ENCODE measurements around the gene MOV10. TPM values are rescaled to one million over a fixed set of nuclear protein-coding genes. Genes with fewer than 3 reads are reported as not detected.
A peak's percentile ranks its signal among the peaks of the same experiment; 100 is the strongest.

The MOV10 gene
- total and polyA plus RNA-seq, 5 donors, result 14.1 to 20.3 (median 18.4) TPM

DNA sequence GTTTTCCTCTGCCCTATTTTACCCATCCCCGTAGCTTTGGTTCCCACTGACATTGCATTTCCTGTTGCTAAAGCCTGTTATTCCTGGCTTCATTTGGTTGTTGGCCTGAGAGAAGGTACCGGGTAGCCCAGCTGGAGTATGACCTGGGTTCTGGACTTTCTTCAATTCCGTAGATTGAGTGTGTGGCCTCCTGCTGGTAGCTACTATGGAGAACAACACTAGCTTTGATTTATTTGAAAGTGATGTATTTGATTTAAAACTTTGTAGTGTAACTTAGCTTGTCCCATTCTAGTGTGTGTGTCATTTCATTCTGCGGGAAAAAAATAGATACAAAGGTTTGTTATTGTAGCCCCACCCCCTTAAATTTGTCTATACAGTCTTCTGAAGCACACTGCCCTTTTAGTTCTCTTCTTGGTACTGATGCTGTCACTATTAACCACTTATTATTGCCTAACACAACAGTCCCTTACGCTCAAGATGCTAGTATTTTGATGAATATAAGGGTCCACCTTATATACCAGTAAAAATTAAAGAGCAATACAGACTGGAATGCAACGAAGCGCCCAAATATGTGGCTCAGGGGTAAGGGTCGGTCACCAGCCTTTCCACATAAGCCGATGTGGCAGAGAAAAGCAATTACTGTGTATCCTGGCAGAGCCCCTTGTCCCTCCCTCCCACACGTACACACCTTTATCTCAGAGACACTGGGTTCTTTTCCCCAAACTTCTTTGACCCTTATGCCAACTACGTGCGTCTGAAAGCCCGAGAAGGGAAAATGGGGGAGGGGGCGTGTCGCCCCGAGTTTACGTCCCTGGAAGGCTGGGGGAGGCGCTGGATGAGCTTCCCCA is 643 bp upstream of the MOV10 start:
- Histone ChIP-seq H3K9me3 (ENCODE audit: control insufficient read depth, low read length) (no peaks in the 10 kb centered on the region), H3K4me3 (ENCODE audit: low read length) (peak overlapping the region; percentile 95), H3K27me3 (ENCODE audit: control insufficient read depth, insufficient read depth) (no peaks in the 10 kb centered on the region), H3K27ac (ENCODE audit: low read length) (peak overlapping the region; percentile 71), H3K4me1 (ENCODE audit: control insufficient read depth, insufficient read depth, low read length) (no peaks in the 10 kb centered on the region)
- WGBS, result 4% methylated on average over 18 of the region's 18 CpGs
- ATAC-seq (peak; percentile 58 to 71), DNase-seq (no peak)
- intact Hi-C loops (cut with DNase I), result loop anchor here in 2 of 4 donors (5.0 to 10.0 kb wide), 2 partner anchors 33 to 49 kb away; partner anchors contain the start of gene RHOC (in 1 of the 2)

DNA sequence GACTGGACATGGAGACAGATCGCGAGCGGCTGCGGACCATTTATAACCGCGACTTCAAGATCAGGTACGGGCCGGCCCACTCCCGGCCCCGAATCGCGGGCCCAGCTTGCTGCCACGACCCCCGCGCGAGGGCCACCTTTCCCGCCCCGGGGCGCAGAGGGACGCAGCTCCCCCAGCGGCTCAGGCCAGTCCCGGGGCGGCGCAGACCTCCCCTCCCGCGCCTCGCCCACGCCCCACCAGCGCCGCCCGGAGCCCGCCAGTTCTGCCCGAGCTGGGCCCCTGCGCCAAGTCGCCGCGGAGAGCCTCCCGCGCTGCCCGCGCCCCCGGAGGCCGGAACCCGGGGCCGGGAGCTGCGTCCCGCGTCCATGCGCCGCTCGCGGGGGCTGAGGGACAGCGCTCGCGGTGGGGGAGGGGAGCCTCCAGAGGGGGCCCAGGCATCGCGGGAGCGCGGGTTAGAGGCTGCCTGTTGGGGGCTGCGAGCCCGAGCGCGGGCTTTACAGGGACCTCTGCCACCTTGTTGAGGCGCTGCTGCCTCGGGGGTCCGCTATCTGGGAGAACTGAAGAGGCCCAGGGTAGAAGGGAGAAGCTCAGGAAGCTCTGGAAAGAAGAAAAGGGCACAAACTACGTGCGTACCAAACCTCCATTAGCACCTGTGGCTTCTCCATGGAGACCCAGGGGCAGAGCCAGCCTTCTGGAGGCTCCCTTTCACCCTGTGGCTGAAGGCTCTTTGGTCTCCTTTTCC is 698 bp downstream of the MOV10 start:
- Histone ChIP-seq H3K27ac (ENCODE audit: low read length) (peak overlapping the region; percentile 71), H3K4me1 (ENCODE audit: control insufficient read depth, insufficient read depth, low read length) (no peaks in the 10 kb centered on the region), H3K4me3 (ENCODE audit: low read length) (peak overlapping the region; percentile 95), H3K27me3 (ENCODE audit: control insufficient read depth, insufficient read depth) (no peaks in the 10 kb centered on the region), H3K9me3 (ENCODE audit: control insufficient read depth, low read length) (no peaks in the 10 kb centered on the region)
- ATAC-seq, result peak; percentile 78 to 81
- intact Hi-C loops (cut with DNase I), result loop anchor here in 2 of 4 donors (5.0 to 10.0 kb wide), 2 partner anchors 32 to 50 kb away; partner anchors contain the start of gene RHOC (in 1 of the 2)
- under 1% methylated on average over 68 of the region's 68 CpGs for WGBS
- DNase-seq, result peak; percentile 57 to 84 (median 84)

DNA sequence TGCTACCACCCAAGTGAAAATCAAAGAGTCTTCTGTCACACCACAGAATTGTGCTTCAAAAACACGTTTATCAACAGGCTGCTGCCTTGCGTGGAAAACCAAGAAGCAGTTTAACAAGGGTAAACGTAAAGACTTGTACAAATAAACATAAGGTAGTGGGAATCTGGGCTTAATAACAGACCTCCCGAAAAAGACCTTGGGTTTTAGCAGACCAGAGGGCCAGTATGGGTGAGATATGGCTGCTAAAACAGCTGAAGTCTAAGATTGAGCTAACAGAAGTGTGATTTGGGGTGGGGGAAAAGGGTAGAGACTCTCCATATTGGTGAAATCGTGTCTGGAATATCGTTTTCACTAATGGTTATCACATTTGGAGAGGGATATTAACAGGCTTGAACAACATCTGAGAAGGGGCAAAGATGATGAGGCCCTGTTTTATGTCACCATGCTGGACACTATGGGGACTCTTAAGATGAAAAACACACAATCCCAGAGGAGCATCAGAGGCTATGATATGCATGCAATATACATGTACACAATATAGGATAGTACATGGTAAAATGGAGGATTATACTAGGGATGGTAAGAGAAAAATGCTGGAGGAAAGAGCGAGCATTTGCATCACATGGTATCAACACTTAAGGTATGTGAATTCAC is 1.4 kb downstream of the MOV10 start:
- DNase-seq, result no peak
- peak overlapping the region; percentile 71 for H3K27ac ChIP-seq (ENCODE audit: low read length)
- no peaks in the 10 kb centered on the region for H3K9me3 ChIP-seq (ENCODE audit: control insufficient read depth, low read length)
- no peak for ATAC-seq
- no peaks in the 10 kb centered on the region for H3K27me3 ChIP-seq (ENCODE audit: control insufficient read depth, insufficient read depth)
- H3K4me1 ChIP-seq (ENCODE audit: control insufficient read depth, insufficient read depth, low read length), result no peaks in the 10 kb centered on the region
- intact Hi-C loops (cut with DNase I), result loop anchor here in 2 of 4 donors (10.0 kb wide), 1 partner anchor 51 kb away; no protein-coding TSS in a partner anchor
- 37% methylated on average over 7 of the region's 7 CpGs for WGBS
- peak overlapping the region; percentile 95 for H3K4me3 ChIP-seq (ENCODE audit: low read length)

DNA sequence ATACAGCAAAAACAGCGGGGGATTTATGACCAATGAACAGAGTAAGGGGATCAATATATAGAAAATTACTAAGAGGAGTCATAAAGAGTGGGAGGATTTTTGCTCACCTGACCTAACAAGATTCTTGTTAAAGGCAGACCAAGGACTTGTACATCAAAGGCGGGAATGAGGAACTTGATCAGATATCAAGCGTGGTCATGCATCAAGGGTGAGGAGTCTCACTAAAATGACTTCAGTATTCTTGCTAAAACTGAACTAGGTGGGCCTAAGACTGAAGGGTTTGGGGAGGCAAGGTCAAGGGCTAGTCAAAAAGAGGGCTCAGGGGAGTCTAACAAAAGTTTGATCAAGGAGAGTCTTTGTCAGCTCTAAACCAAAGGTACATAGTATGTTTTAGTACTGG is 2.1 kb downstream of the MOV10 start:
- Histone ChIP-seq H3K27me3 (ENCODE audit: control insufficient read depth, insufficient read depth) (no peaks in the 10 kb centered on the region), H3K4me1 (ENCODE audit: control insufficient read depth, insufficient read depth, low read length) (no peaks in the 10 kb centered on the region), H3K27ac (ENCODE audit: low read length) (no peak overlapping the region), H3K4me3 (ENCODE audit: low read length) (no peak overlapping the region), H3K9me3 (ENCODE audit: control insufficient read depth, low read length) (no peaks in the 10 kb centered on the region)
- intact Hi-C loops (cut with DNase I), result loop anchor here in 2 of 4 donors (10.0 kb wide), 1 partner anchor 52 kb away; no protein-coding TSS in a partner anchor
- DNase-seq (no peak), ATAC-seq (no peak)
- 96% methylated on average over 3 of the region's 3 CpGs for WGBS

DNA sequence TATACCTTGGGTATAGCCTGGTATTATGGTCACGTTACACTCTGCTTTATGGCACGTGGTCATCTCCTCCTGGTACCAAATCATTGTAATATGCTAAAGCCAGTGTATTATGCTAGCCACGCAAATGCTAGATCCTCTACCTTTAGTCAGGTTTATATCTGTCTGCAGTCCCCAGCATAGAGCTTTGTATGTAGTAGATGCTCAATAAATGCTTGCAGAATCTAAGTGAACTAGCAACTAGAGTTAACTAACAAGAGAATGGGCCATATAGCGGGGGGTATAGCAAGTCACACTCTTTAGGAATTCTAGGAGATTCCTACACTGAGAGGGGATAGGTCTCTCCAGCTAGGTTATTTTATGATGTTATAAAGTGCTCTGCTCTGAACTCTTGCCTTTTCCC is 3.0 kb downstream of the MOV10 start:
- no peaks in the 10 kb centered on the region for H3K9me3 ChIP-seq (ENCODE audit: control insufficient read depth, low read length)
- H3K4me3 ChIP-seq (ENCODE audit: low read length), result no peak overlapping the region
- H3K27ac ChIP-seq (ENCODE audit: low read length), result no peak overlapping the region
- intact Hi-C loops (cut with DNase I), result loop anchor here in 2 of 4 donors (10.0 kb wide), 1 partner anchor 53 kb away; no protein-coding TSS in a partner anchor
- DNase-seq (no peak), ATAC-seq (no peak)
- no peaks in the 10 kb centered on the region for H3K27me3 ChIP-seq (ENCODE audit: control insufficient read depth, insufficient read depth)
- 98% methylated on average over 4 of the region's 4 CpGs for WGBS
- H3K4me1 ChIP-seq (ENCODE audit: control insufficient read depth, insufficient read depth, low read length), result no peaks in the 10 kb centered on the region

DNA sequence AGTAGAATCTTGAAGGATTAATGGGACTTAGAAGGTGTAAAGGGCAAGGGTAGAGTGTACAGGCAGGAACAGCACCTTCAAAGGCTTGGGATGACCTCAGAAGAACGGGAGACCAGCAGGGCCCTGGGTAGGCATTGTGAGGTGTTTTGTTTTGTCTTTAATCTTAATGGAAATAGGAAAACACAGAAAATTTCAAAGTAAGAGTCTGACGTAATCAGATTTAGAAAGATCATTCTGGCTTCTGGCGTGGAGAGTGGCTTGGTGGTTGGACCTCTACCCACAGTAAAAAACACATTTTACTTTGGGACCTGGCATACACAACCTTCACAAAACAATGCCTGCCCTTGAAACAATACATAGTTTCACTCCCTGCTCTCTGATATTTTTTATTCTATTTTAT is 4.1 kb downstream of the MOV10 start:
- Histone ChIP-seq H3K27ac (ENCODE audit: low read length) (no peak overlapping the region), H3K4me3 (ENCODE audit: low read length) (no peak overlapping the region), H3K9me3 (ENCODE audit: control insufficient read depth, low read length) (no peaks in the 10 kb centered on the region), H3K4me1 (ENCODE audit: control insufficient read depth, insufficient read depth, low read length) (no peaks in the 10 kb centered on the region), H3K27me3 (ENCODE audit: control insufficient read depth, insufficient read depth) (no peaks in the 10 kb centered on the region)
- intact Hi-C loops (cut with DNase I), result loop anchor here in 2 of 4 donors (10.0 kb wide), 1 partner anchor 54 kb away; no protein-coding TSS in a partner anchor
- 73% methylated on average over 3 of the region's 3 CpGs for WGBS
- ATAC-seq (no peak), DNase-seq (no peak)

DNA sequence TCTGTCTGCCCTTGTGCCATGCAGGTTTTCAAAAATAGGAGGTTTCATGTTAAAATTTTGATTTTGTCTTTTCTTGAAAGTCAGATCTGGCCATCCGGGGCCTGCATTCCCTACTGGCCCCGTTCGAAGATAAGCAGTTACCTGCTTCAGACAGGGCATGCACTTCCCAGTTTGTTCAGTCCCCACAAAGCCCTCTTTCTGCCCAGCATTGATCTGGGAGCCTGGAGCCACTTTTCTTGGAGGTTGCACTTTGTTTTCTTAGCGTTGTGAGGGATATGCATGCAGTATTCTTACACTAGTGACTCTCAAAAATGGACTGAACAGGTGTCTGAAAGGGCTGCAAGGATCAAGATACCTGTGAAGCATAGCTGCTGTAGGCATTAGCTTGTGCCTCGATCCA is 11.5 kb downstream of the MOV10 start:
- Histone ChIP-seq H3K4me3 (ENCODE audit: low read length) (no peak overlapping the region), H3K9me3 (ENCODE audit: control insufficient read depth, low read length) (no peaks in the 10 kb centered on the region), H3K27ac (ENCODE audit: low read length) (no peak overlapping the region), H3K4me1 (ENCODE audit: control insufficient read depth, insufficient read depth, low read length) (no peaks in the 10 kb centered on the region), H3K27me3 (ENCODE audit: control insufficient read depth, insufficient read depth) (no peaks in the 10 kb centered on the region)
- 92% methylated on average over 5 of the region's 5 CpGs for WGBS
- intact Hi-C loops (cut with DNase I), result no loop called here
- no peak for ATAC-seq
- DNase-seq, result no peak

DNA sequence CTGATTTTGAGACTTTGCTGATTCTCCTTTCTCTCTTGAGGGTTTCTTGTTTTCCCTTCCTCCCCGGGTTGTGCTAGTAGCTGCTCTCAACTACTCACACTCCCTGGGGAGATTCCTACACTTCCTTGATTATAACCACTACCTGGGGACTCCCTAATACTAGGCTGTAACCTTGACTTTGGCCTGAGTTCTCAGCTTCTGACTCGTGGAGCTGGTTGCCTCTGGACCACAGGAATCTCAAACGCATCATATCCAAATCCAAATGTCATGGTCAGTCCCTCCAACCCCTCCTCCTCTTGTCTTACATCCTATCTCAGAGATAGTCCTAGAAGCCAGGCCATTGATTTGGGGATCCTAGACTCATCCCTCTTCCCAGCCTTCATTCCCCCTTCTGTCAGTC is 12.0 kb downstream of the MOV10 start:
- intact Hi-C loops (cut with DNase I), result no loop called here
- Histone ChIP-seq H3K9me3 (ENCODE audit: control insufficient read depth, low read length) (no peaks in the 10 kb centered on the region), H3K4me3 (ENCODE audit: low read length) (no peak overlapping the region), H3K27me3 (ENCODE audit: control insufficient read depth, insufficient read depth) (no peaks in the 10 kb centered on the region), H3K4me1 (ENCODE audit: control insufficient read depth, insufficient read depth, low read length) (no peaks in the 10 kb centered on the region), H3K27ac (ENCODE audit: low read length) (no peak overlapping the region)
- WGBS, result 57% methylated on average over 3 of the region's 3 CpGs
- no peak for ATAC-seq
- no peak for DNase-seq

DNA sequence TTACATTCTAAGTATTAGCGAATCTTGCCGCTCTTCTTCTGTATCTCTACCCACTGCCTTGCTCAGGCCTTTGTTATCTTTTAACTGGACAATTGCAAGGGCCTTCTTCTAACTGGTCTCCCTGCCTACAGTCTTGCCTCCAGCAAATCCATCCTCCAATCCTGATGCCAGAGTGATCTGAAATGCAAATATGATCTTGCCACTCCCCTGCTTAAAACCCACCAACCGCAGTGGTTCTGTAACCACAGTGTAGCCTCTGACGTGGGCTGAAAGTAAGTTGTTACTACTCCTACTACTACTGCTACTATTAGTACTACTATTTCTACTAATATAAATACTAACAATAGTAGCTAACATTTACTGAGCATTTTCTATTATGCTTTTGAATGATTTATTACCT is 12.4 kb downstream of the MOV10 start:
- DNase-seq (no peak), ATAC-seq (no peak)
- Histone ChIP-seq H3K27ac (ENCODE audit: low read length) (no peak overlapping the region), H3K4me3 (ENCODE audit: low read length) (no peak overlapping the region), H3K9me3 (ENCODE audit: control insufficient read depth, low read length) (no peaks in the 10 kb centered on the region), H3K4me1 (ENCODE audit: control insufficient read depth, insufficient read depth, low read length) (no peaks in the 10 kb centered on the region), H3K27me3 (ENCODE audit: control insufficient read depth, insufficient read depth) (no peaks in the 10 kb centered on the region)
- intact Hi-C loops (cut with DNase I), result no loop called here
- 93% methylated on average over 4 of the region's 4 CpGs for WGBS

DNA sequence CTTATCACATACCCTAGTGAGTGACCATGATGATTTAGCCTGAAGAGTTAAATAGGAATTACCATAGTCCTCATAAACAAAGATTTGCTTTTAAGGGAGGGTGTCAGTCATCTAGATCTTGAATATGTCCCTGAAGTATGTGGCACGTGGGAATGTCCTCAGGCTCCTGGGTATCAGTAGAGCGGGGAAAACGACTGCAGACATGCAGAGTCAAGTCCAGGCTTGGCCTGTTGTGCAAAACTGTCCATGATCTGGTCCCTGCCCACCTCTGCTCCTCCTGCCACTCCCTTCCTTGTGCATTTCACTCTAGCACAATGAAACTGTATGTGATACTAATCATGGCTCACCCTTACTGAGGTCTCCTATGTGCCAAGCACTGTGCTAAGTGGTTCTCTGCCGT is 12.9 kb downstream of the MOV10 start:
- Histone ChIP-seq H3K4me3 (ENCODE audit: low read length) (no peak overlapping the region), H3K9me3 (ENCODE audit: control insufficient read depth, low read length) (no peaks in the 10 kb centered on the region), H3K27me3 (ENCODE audit: control insufficient read depth, insufficient read depth) (no peaks in the 10 kb centered on the region), H3K4me1 (ENCODE audit: control insufficient read depth, insufficient read depth, low read length) (no peaks in the 10 kb centered on the region), H3K27ac (ENCODE audit: low read length) (no peak overlapping the region)
- no peak for ATAC-seq
- intact Hi-C loops (cut with DNase I), result no loop called here
- DNase-seq, result no peak
- 77% methylated on average over 4 of the region's 4 CpGs for WGBS
